ENCODE data around the gene CYTH1.

CYTH1 gene

DNA sequence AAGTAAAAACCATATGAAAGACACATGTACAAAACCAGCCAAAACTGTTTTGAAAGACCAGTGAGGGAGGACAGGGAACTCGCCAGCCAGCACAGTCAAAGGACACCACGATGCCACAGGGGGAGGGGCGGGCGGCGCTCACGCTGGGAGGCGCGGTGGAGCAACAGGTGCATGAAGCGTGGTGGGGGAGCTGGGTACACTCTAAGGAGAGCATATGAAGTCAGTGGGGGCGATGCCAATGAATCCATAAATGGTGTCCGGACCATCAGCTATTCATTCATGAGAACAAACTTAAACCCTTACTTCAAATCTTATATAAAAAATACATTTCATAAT, 103.9 kb downstream of the CYTH1 start:
- TF ChIP-seq, protein P1, sequence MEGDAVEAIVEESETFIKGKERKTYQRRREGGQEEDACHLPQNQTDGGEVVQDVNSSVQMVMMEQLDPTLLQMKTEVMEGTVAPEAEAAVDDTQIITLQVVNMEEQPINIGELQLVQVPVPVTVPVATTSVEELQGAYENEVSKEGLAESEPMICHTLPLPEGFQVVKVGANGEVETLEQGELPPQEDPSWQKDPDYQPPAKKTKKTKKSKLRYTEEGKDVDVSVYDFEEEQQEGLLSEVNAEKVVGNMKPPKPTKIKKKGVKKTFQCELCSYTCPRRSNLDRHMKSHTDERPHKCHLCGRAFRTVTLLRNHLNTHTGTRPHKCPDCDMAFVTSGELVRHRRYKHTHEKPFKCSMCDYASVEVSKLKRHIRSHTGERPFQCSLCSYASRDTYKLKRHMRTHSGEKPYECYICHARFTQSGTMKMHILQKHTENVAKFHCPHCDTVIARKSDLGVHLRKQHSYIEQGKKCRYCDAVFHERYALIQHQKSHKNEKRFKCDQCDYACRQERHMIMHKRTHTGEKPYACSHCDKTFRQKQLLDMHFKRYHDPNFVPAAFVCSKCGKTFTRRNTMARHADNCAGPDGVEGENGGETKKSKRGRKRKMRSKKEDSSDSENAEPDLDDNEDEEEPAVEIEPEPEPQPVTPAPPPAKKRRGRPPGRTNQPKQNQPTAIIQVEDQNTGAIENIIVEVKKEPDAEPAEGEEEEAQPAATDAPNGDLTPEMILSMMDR (IDR thresholded peaks at IDR 0.05; ENCODE audit: low read depth, low read length): no peak

GRCh38 chr17:78677303-78678221, 104.5 kb downstream of the CYTH1 start:
- TF ChIP-seq, protein P1 (IDR thresholded peaks at IDR 0.05; ENCODE audit: low read depth, low read length): no peak
- DNase-seq (ENCODE audit: extremely low read depth, low read depth): no peak

More for the DNA sequence above, 103.9 kb downstream of the CYTH1 start:
- no peak for DNase-seq (ENCODE audit: extremely low read depth, low read depth)

- TF ChIP-seq, protein P1 (IDR thresholded peaks at IDR 0.05; ENCODE audit: low read depth, low read length): no peak
- no peak for DNase-seq (ENCODE audit: extremely low read depth, low read depth)
These were observed 105.4 kb downstream of the CYTH1 start for GRCh38 chr17:78676412-78677302.

- TF ChIP-seq, protein P1 (IDR thresholded peaks at IDR 0.05; ENCODE audit: low read depth, low read length): no peak
- no peak for DNase-seq (ENCODE audit: extremely low read depth, low read depth)
These were observed 106.2 kb downstream of the CYTH1 start for GRCh38 chr17:78675836-78676235.

GRCh38 chr17:78675316-78675616, 106.8 kb downstream of the CYTH1 start:
- TF ChIP-seq, protein P1 (IDR thresholded peaks at IDR 0.05; ENCODE audit: low read depth, low read length): no peak
- no peak for DNase-seq (ENCODE audit: extremely low read depth, low read depth)

DNA sequence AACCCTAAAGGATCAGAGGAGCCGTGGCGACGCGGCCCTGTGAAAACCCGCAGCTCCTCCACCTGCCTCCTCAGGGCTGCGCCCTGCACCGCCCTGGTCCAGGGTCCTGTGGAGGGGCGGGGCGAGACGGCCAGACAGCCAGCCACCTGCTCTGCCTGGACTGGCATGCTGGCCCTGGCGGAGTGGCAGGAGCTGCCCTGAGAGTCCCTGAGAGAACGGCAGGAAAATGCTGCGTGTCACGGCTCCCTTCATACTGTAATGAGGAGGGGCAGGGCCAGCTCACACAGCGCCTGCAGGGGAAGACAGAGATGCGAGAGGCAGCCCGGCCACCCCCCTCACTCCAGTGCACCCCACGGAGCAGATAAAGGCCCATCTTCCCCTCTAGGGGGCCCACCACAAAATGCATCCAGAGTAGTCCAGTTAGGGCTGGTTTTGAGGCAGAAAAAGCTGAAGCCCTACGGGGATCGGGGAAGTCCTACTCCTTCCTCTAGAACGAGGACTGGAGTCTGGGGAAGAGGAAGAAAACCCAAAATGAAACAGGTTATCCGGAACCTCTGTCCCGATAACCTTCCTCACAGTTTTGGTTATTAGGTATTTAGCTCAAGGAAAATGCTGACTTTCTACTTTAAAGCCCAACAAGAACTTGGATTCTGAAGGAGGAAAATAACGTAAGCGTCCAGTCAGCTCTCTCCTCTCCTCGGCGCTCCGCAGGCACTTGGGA, 107.3 kb downstream of the CYTH1 start:
- no peak for DNase-seq (ENCODE audit: extremely low read depth, low read depth)

More for the DNA sequence above, 107.3 kb downstream of the CYTH1 start:
- TF ChIP-seq, protein P1 (IDR thresholded peaks at IDR 0.05; ENCODE audit: low read depth, low read length): no peak

Data from AG09319 (cell line).